ENCODE results near the gene SLC35F3. TPM values are rescaled to one million over a fixed set of nuclear protein-coding genes. Genes with fewer than 3 reads are reported as not detected.

Gene SLC35F3
- total and polyA plus RNA-seq, 9 of the 15 experiments (the other 6 are each of a cell fraction or from before 2014, with no cell fraction given) = 0.04 to 0.07 (median 0.04) TPM; not detected in 6

DNA sequence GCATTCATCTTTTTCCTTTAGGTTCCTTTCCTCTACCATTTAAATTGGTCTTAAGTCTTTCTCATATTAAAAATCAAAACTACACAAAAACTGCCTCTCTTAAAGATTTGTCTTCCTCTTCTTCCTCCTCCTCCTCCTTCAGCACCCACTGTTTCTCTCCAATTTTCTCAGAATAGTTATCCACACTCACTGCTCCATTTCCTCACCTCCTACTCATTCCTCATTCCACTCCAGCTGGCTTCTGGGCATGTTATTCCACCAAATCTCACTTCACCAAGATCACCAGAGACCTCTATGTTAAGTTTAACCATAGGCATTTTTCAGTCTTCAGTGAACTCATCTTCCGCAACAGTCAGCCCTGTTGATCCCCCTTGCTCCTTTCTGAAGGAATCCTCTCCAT, 173.7 kb downstream of the SLC35F3 start:
- H3K36me3 ChIP-seq (ENCODE audit: control insufficient read depth, insufficient read depth, low read length) = no peaks in the 10 kb centered on the region
- H3K9me1 ChIP-seq (ENCODE audit: control insufficient read depth, insufficient read depth, low read length) = no peaks in the 10 kb centered on the region
- H3K4me3 ChIP-seq = no peak overlapping the region
- ChIA-PET CTCF (ENCODE audit: low intra/inter-chr PET ratio) (no interaction called here), POLR2A (interaction anchor here (0.7 kb wide), 1 partner anchor 829 kb away, joined by 3 read pairs; no protein-coding TSS in a partner anchor)
- no peaks in the 10 kb centered on the region for H3K4me1 ChIP-seq (replicated peaks in 1 of 2; ENCODE audit: control insufficient read depth in 2 of 2, insufficient read depth in 2 of 2, low read length in 2 of 2)
- no peak for ATAC-seq
- no peak overlapping the region for H3K27ac ChIP-seq (ENCODE audit: extremely low read depth, low read depth, low read length)
- H3K79me2 ChIP-seq (ENCODE audit: control insufficient read depth, insufficient read depth, low read length) = no peaks in the 10 kb centered on the region
- in situ Hi-C loops (cut with MboI) (no loop called here), intact Hi-C loops (cut with micrococcal nuclease) (no loop called here)
- no peak overlapping the region for H3K9ac ChIP-seq (ENCODE audit: insufficient read depth in 1 of 2, low read depth in 2 of 2, low read length in 2 of 2)
- WGBS (ENCODE audit: insufficient coverage, low coverage, missing lambda C conversion rate) = 0% methylated on average over 1 of the region's 1 CpG
- H4K20me1 ChIP-seq (replicated peaks; ENCODE audit: control insufficient read depth, insufficient read depth, low read length) = no peaks in the 10 kb centered on the region
- H3K27me3 ChIP-seq (ENCODE audit: control insufficient read depth in 2 of 2, insufficient read depth in 2 of 2, low read length in 2 of 2) = no peaks in the 10 kb centered on the region; a peak in 1 of 5 replicates
- no peak overlapping the region for H3K4me2 ChIP-seq (ENCODE audit: insufficient read depth, low read length)
- H2AFZ ChIP-seq (ENCODE audit: low read depth, low read length) = no peak overlapping the region
- BruUV-seq (replicated peaks) = no TSS peak
- no peak for FAIRE-seq
- TF ChIP-seq, protein P1, sequence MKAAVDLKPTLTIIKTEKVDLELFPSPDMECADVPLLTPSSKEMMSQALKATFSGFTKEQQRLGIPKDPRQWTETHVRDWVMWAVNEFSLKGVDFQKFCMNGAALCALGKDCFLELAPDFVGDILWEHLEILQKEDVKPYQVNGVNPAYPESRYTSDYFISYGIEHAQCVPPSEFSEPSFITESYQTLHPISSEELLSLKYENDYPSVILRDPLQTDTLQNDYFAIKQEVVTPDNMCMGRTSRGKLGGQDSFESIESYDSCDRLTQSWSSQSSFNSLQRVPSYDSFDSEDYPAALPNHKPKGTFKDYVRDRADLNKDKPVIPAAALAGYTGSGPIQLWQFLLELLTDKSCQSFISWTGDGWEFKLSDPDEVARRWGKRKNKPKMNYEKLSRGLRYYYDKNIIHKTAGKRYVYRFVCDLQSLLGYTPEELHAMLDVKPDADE (conservative IDR thresholded peaks at IDR 0.05; ENCODE audit: control insufficient read depth, low read depth, low read length) = no peak
- TF ChIP-seq, protein P2, sequence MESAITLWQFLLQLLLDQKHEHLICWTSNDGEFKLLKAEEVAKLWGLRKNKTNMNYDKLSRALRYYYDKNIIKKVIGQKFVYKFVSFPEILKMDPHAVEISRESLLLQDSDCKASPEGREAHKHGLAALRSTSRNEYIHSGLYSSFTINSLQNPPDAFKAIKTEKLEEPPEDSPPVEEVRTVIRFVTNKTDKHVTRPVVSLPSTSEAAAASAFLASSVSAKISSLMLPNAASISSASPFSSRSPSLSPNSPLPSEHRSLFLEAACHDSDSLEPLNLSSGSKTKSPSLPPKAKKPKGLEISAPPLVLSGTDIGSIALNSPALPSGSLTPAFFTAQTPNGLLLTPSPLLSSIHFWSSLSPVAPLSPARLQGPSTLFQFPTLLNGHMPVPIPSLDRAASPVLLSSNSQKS (CRISPR knock-in tag; IDR thresholded peaks at IDR 0.05) = no peak
- no peak for TF ChIP-seq ZNF644 (tag; IDR thresholded peaks at IDR 0.05; ENCODE audit: low read depth)
- no peak for TF ChIP-seq HDGF (IDR thresholded peaks at IDR 0.05)
- H3K9me3 ChIP-seq (replicated peaks; ENCODE audit: control insufficient read depth, insufficient read depth, low read depth, low read length) = no peaks in the 10 kb centered on the region
- no peak for DNase-seq (ENCODE audit: extremely low read depth in 1 of 4, low spot score in 3 of 4)

Data from K562 (cell line).